Activated T-helper 2 cell treated with anti-CD3 and anti-CD28 coated beads, Interferon-gamma antibody, Interleukin-2, Interleukin-4, amounts not matched to agents 10 μg/mL and 5 μg/mL and 100 μg/mL, durations not matched to agents 14 hours and 24 hours and 36 hours (primary cell): ENCODE results near the gene SARM1. TPM values are rescaled to one million over a fixed set of nuclear protein-coding genes. Genes with fewer than 3 reads are reported as not detected.
"Not testable (repeated sequence)": the region's sequence is repeated elsewhere in the genome, so short reads cannot be mapped to it uniquely, and the experiment has no call there.

Experiments used
- DNase-seq: peaks from one replicate; pipeline ENCODE4 v3.0.0; 2021; ENCODE audit warnings: low spot score
- H3K27ac Mint-ChIP-seq: one replicate; pipeline ENCODE4 v1.8.0; 2021; ENCODE audit warnings: mixed read lengths
- H3K27me3 Mint-ChIP-seq: one replicate; pipeline ENCODE4 v1.8.0; 2021; ENCODE audit warnings: low read depth, mixed read lengths
- H3K36me3 Mint-ChIP-seq: one replicate; pipeline ENCODE4 v1.8.0; 2021; ENCODE audit warnings: low read depth, mixed read lengths
- H3K4me1 Mint-ChIP-seq: one replicate; pipeline ENCODE4 v1.8.0; 2021; ENCODE audit warnings: low read depth, mixed read lengths
- H3K4me3 Mint-ChIP-seq: one replicate; pipeline ENCODE4 v1.8.0; 2021; ENCODE audit warnings: low read depth, mild to moderate bottlenecking, moderate library complexity, mixed read lengths
- H3K9me3 Mint-ChIP-seq: one replicate; pipeline ENCODE4 v1.8.0; 2021; ENCODE audit warnings: mixed read lengths
- intact Hi-C: fragments of 100-400 bp; cut with micrococcal nuclease; formaldehyde crosslinking; loops from one replicate; pipeline ENCODE4 v1.15.1; 2023
- total RNA-seq: library from RNA; stranded (reverse); gene quantifications from 2 replicates; pipeline ENCODE4 v1.2.3, GENCODE V29; 2022

Gene SARM1
- total RNA-seq, 1 donor from 2014 or later = 35.9 TPM

GRCh38 chr17:28427371-28427770, 55.9 kb downstream of the SARM1 start:
- DNase-seq = no peak
- intact Hi-C loops = no loop called here
- H3K27me3 Mint-ChIP-seq = peaks cover 15% of the 10 kb centered on the region
- no peak overlapping the region for H3K4me3 Mint-ChIP-seq
- no peaks in the 10 kb centered on the region for H3K9me3 Mint-ChIP-seq
- no peak overlapping the region for H3K27ac Mint-ChIP-seq
- H3K36me3 Mint-ChIP-seq = no peaks in the 10 kb centered on the region
- H3K4me1 Mint-ChIP-seq = no peaks in the 10 kb centered on the region

GRCh38 chr17:28427982-28428381, 56.5 kb downstream of the SARM1 start:
- H3K9me3 Mint-ChIP-seq, H3K36me3 Mint-ChIP-seq, H3K4me3 Mint-ChIP-seq, H3K4me1 Mint-ChIP-seq, DNase-seq, H3K27ac Mint-ChIP-seq, intact Hi-C loops: not testable (repeated sequence)
- H3K27me3 Mint-ChIP-seq = peaks cover 18% of the 10 kb centered on the region

GRCh38 chr17:28433721-28434120, 62.2 kb downstream of the SARM1 start:
- intact Hi-C loops = no loop called here
- Mint-ChIP-seq H3K4me3 (no peak overlapping the region), H3K27me3 (peaks cover 29% of the 10 kb centered on the region), H3K4me1 (no peaks in the 10 kb centered on the region), H3K36me3 (no peaks in the 10 kb centered on the region), H3K9me3 (no peaks in the 10 kb centered on the region), H3K27ac (no peak overlapping the region)
- no peak for DNase-seq

GRCh38 chr17:28434326-28434725, 62.8 kb downstream of the SARM1 start:
- DNase-seq, intact Hi-C loops, H3K4me1 Mint-ChIP-seq, H3K9me3 Mint-ChIP-seq, H3K4me3 Mint-ChIP-seq, H3K27ac Mint-ChIP-seq, H3K36me3 Mint-ChIP-seq: not testable (repeated sequence)
- H3K27me3 Mint-ChIP-seq = peaks cover 30% of the 10 kb centered on the region

- Mint-ChIP-seq H3K9me3 (no peaks in the 10 kb centered on the region), H3K27ac (no peak overlapping the region), H3K4me1 (no peaks in the 10 kb centered on the region), H3K4me3 (no peak overlapping the region), H3K36me3 (no peaks in the 10 kb centered on the region), H3K27me3 (peaks cover 22% of the 10 kb centered on the region)
- intact Hi-C loops = no loop called here
- no peak for DNase-seq
Observed at GRCh38 chr17:28443901-28444638, 72.6 kb downstream of the SARM1 start.

- Mint-ChIP-seq H3K4me3 (no peak overlapping the region), H3K4me1 (no peaks in the 10 kb centered on the region), H3K27me3 (peaks cover 36% of the 10 kb centered on the region), H3K36me3 (no peaks in the 10 kb centered on the region), H3K9me3 (no peaks in the 10 kb centered on the region), H3K27ac (no peak overlapping the region)
- intact Hi-C loops = no loop called here
- DNase-seq = no peak
Observed at GRCh38 chr17:28446716-28447395, 75.4 kb downstream of the SARM1 start.

- peaks cover 35% of the 10 kb centered on the region for H3K27me3 Mint-ChIP-seq
- no peaks in the 10 kb centered on the region for H3K9me3 Mint-ChIP-seq
- no peaks in the 10 kb centered on the region for H3K36me3 Mint-ChIP-seq
- no peak for DNase-seq
- intact Hi-C loops = no loop called here
- no peaks in the 10 kb centered on the region for H3K4me1 Mint-ChIP-seq
- H3K4me3 Mint-ChIP-seq = no peak overlapping the region
- no peak overlapping the region for H3K27ac Mint-ChIP-seq
Observed at GRCh38 chr17:28447396-28447760, 75.9 kb downstream of the SARM1 start.

- no peak overlapping the region for H3K27ac Mint-ChIP-seq
- H3K27me3 Mint-ChIP-seq = peaks cover 36% of the 10 kb centered on the region
- DNase-seq = no peak
- H3K4me3 Mint-ChIP-seq = no peak overlapping the region
- intact Hi-C loops = no loop called here
- no peaks in the 10 kb centered on the region for H3K4me1 Mint-ChIP-seq
- no peaks in the 10 kb centered on the region for H3K9me3 Mint-ChIP-seq
- H3K36me3 Mint-ChIP-seq = no peaks in the 10 kb centered on the region
Observed at GRCh38 chr17:28449859-28450258, 78.4 kb downstream of the SARM1 start.

Other genes starting within 250 kb of the SARM1 start
- 60.5 and 61.8 TPM in 2 replicates for gene TMEM97, start 52.5 kb upstream of the SARM1 start, total RNA-seq
- gene IFT20, start 36.2 kb upstream of the SARM1 start, total RNA-seq = 21.1 and 24.1 TPM in 2 replicates
- 31.3 and 32.3 TPM in 2 replicates for gene TNFAIP1, start 35.9 kb upstream of the SARM1 start, total RNA-seq
- gene POLDIP2, start 14.2 kb upstream of the SARM1 start, total RNA-seq = 89.7 and 93.2 TPM in 2 replicates
- gene SEBOX, start 6.5 kb upstream of the SARM1 start, total RNA-seq = not detected in 2 replicates
- gene VTN, start 1.4 kb upstream of the SARM1 start, total RNA-seq = 0.23 and 0.50 TPM in 2 replicates
- gene SLC46A1, start 34.5 kb downstream of the SARM1 start, total RNA-seq = 5.3 and 6.9 TPM in 2 replicates
- not detected in 2 replicates for gene SLC13A2, start 102.0 kb downstream of the SARM1 start, total RNA-seq
- gene FOXN1, start 134.7 kb downstream of the SARM1 start, total RNA-seq = not detected in 2 replicates
- 55.3 and 63.9 TPM in 2 replicates for gene UNC119, start 180.9 kb downstream of the SARM1 start, total RNA-seq
- 65.1 and 70.9 TPM in 2 replicates for gene PIGS, start 199.8 kb downstream of the SARM1 start, total RNA-seq
- 95.0 and 95.7 TPM in 2 replicates for gene ALDOC, start 205.2 kb downstream of the SARM1 start, total RNA-seq
- 92.5 and 98.8 TPM in 2 replicates for gene SPAG5, start 227.3 kb downstream of the SARM1 start, total RNA-seq
- gene RSKR, start 242.5 kb downstream of the SARM1 start, total RNA-seq = 35.2 and 37.9 TPM in 2 replicates